Prostate gland (tissue), 2 donors: ENCODE results near the gene DGKE.

Experiments used
- POLR2A ChIP-seq: fragments of 450-650 bp; IDR thresholded peaks from one replicate; pipeline ENCODE4 v1.6.1; 2016; ENCODE audit warnings: antibody characterized with exemption, mild to moderate bottlenecking
- POLR2AphosphoS5 ChIP-seq: sonication (generic); formaldehyde crosslinking; IDR thresholded peaks from one replicate; pipeline ENCODE4 v1.6.1; 2017; ENCODE audit warnings: antibody characterized with exemption
- TF ChIP-seq, protein P1 (sequence below), 4 experiments: fragments of 200-600 bp in 2 of 4; fragments of 450-650 bp in 2 of 4; sonication (generic) in 2 of 4; IDR thresholded peaks; 1 replicate in 3 of 4; 2 replicates in 1 of 4; pipeline ENCODE4 v1.5.1; 2016 to 2019; ENCODE audit warnings: antibody characterized with exemption in 4 of 4, mild to moderate bottlenecking in 2 of 4, moderate library complexity in 2 of 4

DNA sequence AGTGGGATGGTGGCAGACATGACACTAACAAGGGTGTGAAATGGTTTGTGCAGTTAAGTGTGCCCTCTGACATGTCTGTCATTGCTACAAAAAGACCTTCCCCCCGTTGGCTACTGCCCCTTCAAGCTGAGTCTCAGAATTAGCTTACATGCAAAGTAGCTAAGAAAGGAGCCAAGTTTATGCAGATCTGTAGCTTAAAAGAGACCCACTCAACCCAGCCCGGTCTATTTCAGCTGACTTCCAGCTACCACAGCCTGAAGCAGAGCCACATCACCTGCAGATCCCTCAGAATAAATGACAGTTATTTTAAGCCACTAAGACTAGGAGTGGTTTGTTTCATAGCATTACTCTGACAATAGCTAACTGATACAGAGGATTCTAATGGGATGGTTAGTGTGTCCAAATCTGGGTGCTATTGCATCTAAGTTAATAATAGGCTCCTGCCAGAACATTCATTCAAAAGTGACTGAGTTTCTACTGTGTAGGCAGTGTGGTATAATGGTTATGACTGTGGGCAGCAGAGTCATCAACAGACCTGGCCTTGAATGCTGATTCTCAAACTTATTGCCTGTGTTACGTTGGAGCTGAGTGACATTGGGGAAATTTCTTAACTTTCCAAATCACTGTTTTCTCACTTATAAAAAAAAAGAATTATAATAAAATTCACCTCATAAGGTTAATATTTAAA is 12.0 kb upstream of the DGKE start:
- TF ChIP-seq, protein P1, sequence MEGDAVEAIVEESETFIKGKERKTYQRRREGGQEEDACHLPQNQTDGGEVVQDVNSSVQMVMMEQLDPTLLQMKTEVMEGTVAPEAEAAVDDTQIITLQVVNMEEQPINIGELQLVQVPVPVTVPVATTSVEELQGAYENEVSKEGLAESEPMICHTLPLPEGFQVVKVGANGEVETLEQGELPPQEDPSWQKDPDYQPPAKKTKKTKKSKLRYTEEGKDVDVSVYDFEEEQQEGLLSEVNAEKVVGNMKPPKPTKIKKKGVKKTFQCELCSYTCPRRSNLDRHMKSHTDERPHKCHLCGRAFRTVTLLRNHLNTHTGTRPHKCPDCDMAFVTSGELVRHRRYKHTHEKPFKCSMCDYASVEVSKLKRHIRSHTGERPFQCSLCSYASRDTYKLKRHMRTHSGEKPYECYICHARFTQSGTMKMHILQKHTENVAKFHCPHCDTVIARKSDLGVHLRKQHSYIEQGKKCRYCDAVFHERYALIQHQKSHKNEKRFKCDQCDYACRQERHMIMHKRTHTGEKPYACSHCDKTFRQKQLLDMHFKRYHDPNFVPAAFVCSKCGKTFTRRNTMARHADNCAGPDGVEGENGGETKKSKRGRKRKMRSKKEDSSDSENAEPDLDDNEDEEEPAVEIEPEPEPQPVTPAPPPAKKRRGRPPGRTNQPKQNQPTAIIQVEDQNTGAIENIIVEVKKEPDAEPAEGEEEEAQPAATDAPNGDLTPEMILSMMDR (IDR thresholded peaks at IDR 0.05) = no peak
- no peak for TF ChIP-seq POLR2A
- no peak for TF ChIP-seq POLR2AphosphoS5
